ENCODE measurements around the gene ST7. TPM values are rescaled to one million over a fixed set of nuclear protein-coding genes. Genes with fewer than 3 reads are reported as not detected.

ST7 gene
- total RNA-seq, 1 experiment from 2014 or later = 27.2 TPM

DNA sequence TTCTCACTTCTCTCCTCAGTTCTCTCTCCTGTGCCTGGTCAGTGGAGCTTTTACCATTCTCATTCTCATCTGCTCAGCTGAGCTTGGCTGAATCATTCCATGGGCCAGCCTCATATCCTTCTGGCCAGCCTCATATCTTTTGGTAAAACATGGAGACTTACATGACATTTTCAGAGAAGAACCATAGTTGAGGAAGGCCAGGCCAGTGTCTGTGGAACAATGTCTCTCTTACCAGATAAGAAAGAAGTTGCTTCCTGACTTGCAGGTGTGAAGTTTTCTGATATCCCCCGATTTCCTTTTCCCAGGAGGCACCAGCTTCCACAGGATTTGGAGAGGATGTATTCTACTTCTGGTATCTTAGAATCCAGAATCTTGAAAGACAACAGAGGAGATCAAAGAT, 24.7 kb downstream of the ST7 start:
- no peak for DNase-seq (ENCODE audit: low read depth)

DNA sequence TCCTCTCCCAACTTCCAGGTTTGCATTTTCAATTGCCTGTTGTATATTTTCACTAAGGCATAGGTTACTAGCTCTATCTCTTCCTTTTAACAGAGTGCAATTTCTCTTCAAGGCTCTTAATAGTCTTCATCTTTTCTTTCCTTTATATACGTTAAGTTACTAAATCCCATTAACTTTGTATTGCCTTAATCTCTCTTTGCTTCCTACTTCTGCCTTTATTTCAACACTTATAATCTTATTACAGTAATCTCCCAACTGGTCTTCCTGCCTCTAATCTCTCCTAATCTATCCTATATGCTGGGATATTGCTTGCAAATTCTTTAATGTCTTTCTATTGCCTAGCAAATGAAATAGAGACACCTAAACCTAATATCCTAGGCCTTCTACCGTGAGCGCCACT, 26.1 kb downstream of the ST7 start:
- no peak for DNase-seq (ENCODE audit: low read depth)

GRCh38 chr7:116980354-116980753, 27.1 kb downstream of the ST7 start:
- DNase-seq (ENCODE audit: low read depth) = no peak

DNA sequence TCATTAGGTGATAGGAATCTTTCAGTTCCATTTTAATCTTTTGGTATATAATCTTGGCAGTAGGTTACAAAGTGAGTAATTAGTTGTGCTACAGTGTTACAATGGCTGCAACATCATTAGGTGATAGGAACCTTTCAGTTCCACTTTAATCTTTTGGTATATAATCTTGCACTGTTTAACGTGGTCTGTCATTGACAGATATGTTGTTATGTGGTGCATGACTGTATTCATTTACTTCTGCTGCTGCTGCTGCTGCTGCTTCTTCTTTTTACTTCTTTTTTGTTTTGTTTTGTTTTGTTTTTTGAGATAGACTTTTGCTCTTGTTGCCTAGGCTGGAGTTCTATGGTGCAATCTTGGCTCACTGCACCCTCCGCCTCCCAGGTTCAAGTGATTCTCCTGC, 28.6 kb downstream of the ST7 start:
- DNase-seq (ENCODE audit: low read depth) = no peak

- no peak for DNase-seq (ENCODE audit: low read depth)
Observed at GRCh38 chr7:116984511-116984910, 31.2 kb downstream of the ST7 start.

- peak; percentile 33 for DNase-seq (ENCODE audit: low read depth)
Observed at GRCh38 chr7:116984917-116985316, 31.6 kb downstream of the ST7 start.

DNA sequence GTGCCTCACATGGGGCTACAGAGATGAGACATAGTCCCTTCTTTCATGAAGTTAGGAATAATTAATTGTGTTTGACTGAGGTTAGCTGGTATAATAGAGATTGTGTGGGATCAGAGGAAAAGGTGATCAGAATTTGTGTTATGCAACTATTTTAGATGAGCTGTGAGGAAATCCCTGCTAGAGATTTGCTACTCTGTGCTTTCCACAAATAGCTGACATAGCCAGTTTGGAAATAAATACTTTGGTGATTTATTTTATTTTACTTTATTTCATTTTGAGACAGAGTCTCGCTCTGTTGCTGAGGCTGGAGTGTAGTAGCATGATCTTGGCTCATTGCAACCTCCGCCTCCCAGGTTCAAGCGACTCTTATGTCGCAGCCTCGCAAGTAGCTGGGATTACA, 32.3 kb downstream of the ST7 start:
- DNase-seq (ENCODE audit: low read depth) = no peak

- DNase-seq (ENCODE audit: low read depth) = no peak
Observed at GRCh38 chr7:116986611-116987565, 33.6 kb downstream of the ST7 start.

- DNase-seq (ENCODE audit: low read depth) = no peak
Observed at GRCh38 chr7:116988363-116988989, 35.2 kb downstream of the ST7 start.

GRCh38 chr7:116990056-116990455, 36.8 kb downstream of the ST7 start:
- no peak for DNase-seq (ENCODE audit: low read depth)

DNA sequence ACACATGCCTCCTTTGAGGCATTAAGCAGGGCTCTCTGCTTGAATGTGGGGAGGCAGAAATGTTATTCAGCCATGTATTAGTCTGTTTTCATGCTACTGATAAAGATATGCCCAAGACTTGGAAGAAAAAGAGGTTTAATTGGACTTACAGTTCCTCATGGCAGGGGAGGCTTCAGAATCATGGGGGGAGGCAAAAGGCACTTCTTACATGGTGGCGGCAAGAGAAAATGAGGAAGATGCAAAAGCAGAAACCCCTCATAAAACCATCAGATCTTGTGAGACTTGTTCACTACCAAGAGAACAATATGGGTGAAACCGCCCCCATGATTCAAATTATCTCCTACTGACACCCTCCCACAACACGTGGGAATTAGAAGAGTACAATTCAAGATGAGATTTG, 37.9 kb downstream of the ST7 start:
- no peak for DNase-seq (ENCODE audit: low read depth)

DNA sequence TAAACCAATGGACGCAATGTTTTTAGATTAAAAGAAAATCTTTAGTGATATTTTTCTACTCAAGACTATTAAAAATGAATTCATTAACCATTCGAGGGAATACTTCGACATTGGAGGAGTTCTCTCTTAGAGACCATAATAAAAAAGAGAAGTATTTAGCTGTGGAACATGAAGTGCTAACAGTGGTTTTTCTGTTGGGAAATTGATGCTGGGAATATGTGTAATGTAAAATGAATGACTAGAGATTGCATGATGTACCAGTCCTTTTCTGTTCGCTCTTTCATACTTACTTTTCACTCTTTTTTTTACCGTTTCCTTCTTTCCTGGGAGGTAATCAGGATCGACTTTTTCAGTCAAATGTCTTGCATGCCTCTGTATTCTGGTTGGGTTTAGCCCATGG, 41.3 kb downstream of the ST7 start:
- DNase-seq (ENCODE audit: low read depth) = no peak

DNA sequence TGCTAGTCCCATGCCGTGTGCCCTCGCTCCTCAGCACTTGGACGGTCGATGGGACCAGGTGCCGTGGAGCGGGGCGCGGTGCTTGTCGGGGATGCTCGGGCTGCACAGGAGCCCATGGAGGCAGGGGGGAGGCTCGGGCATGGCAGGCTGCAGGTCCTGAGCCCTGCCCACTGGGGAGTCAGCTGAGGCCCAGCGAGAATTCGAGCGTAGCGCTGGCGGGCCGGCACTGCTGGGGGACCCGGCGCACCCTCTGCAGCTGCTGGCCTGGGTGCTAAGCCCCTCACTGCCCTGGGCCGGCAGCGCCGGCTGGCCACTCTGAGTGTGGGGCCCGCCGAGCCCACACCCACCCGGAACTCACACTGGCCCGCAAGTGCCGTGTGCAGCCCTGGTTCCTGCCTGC, 44.7 kb downstream of the ST7 start:
- DNase-seq (ENCODE audit: low read depth) = no peak

DNA sequence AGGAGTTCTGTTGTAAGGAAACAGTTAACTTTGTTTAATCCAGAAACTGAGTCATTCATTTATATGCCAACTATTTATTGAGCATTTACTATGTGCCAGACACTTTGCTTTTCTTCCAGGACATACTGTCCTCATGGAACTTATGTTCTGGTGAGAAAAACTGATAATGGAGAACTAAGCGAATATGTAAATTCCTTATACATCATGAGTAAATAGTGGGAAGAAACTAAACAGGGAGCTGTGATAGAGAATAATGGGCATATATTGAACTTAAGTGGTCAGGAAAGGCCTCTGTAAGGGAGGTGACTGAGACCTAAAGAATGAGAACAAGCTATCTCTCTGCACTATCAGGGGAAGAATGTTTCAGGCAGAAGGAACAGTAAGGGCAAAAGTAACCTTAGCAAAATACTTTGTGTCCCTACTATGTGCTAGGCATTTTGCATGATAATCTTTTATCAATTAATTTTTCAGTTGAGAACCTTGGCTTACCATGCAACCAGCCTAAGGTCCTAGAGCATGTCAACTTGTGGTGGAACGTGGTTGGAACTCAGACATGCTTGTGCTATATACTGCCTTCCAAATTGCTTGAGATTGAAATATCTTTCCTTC, 45.4 kb downstream of the ST7 start:
- peak; percentile 16 for DNase-seq (ENCODE audit: low read depth)

DNA sequence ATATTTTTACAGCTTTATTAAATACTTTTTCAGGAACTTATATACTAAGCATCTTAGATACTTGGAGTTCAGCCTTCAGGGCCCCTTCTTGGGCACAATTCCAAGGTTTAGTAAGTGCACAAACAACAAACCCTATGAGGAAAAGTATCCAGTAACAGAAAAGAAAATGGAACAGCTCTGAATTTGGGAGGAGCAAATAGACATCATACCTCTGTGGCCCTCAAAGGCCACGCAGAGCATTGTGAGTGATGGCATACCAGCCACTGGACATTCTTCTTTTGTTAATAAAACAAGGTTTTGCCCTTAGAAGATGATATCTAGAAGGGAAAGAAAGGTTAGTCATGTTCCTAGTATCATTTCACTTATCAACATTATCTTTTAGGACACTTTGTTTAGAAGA, 46.0 kb downstream of the ST7 start:
- DNase-seq (ENCODE audit: low read depth) = peak; percentile 70

- no peak for DNase-seq (ENCODE audit: low read depth)
Observed at GRCh38 chr7:117001283-117001682, 48.0 kb downstream of the ST7 start.

DNA sequence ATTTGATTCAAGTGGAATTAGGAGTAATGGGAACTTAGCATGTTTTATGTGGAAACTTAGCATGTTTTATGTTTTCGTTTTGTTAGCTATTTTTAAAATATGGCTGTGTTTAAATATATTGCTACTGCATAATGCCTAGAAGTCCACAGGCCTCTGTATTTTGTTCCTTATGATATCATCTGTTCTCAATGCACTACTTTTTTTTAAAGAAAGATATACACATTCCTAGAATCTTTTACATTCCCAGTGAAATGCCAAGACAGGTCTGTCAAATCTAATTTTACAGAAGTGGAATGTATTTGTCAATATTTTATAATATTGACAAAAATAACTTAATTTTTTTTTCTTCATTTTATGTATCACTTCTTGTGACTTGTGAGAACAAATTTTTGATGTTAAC, 51.6 kb downstream of the ST7 start:
- no peak for DNase-seq (ENCODE audit: low read depth)

DNA sequence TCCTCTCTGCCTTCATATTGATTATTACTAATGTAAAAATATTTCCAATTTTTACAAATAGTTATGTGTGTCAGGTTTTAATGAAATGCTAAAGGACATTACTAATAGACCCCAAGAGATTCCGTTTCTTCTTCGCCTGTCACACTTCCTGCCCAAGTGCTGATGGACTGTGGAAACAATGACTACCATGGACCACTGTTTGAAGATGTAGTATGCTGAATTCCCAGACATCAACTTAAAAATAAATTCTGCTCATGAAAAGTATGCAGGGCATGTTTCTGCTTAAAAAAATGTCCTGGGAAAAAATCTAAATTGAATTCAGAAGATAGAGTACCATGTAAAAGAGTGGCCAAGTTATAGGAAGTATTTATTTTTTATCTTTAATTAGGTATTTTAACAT, 52.1 kb downstream of the ST7 start:
- DNase-seq (ENCODE audit: low read depth) = no peak

GRCh38 chr7:117006907-117007684, 53.8 kb downstream of the ST7 start:
- DNase-seq (ENCODE audit: low read depth) = no peak

- DNase-seq (ENCODE audit: low read depth) = no peak
Observed at GRCh38 chr7:117008118-117008885, 55.0 kb downstream of the ST7 start.

- peak; percentile 92 for DNase-seq (ENCODE audit: low read depth)
Observed at GRCh38 chr7:117008886-117009531, 55.7 kb downstream of the ST7 start.

Measured in M059J (cell line).